CD14-positive monocyte (primary cell): ENCODE results near the gene KCNQ1OT1. TPM values are rescaled to one million over a fixed set of nuclear protein-coding genes. Genes with fewer than 3 reads are reported as not detected.
A peak's percentile ranks its signal among the peaks of the same experiment; 100 is the strongest.

Experiments used
- DNase-seq, 3 donors: peaks; one replicate each; pipeline ENCODE4 v3.0.0-alpha.2; 2011 to 2022
- H2AFZ ChIP-seq: 2 replicates; pipeline ENCODE4 v1.6.0; 2012; ENCODE audit warnings: mild to moderate bottlenecking, low read depth, low read length, inconsistent platforms; ENCODE audit not compliant: insufficient read depth, poor library complexity, severe bottlenecking
- H3K27ac ChIP-seq, 2 donors: 1 replicate in 1 of 2; 2 replicates in 1 of 2; pipeline ENCODE4 v1.5.1; 2012 to 2013; ENCODE audit warnings: low read length in 2 of 2, control low read depth in 1 of 2, inconsistent platforms in 1 of 2, low read depth in 1 of 2, mild to moderate bottlenecking in 1 of 2
- H3K27me3 ChIP-seq, 2 donors: one replicate each; pipeline versions ENCODE4 v1.6.0 to v1.6.1; 2011 to 2013; ENCODE audit warnings: low read length in 2 of 2; ENCODE audit not compliant: control insufficient read depth in 2 of 2, insufficient read depth in 2 of 2
- H3K36me3 ChIP-seq, 2 donors: replicated peaks in 1 of 2; 1 replicate in 1 of 2; 2 replicates in 1 of 2; pipeline versions ENCODE4 v1.5.1 to v1.6.1; 2012 to 2013; ENCODE audit warnings: low read length in 2 of 2, control low read depth in 1 of 2, inconsistent platforms in 1 of 2, mild to moderate bottlenecking in 1 of 2; ENCODE audit not compliant: insufficient read depth in 2 of 2, control insufficient read depth in 1 of 2
- H3K4me1 ChIP-seq, 2 donors: 1 replicate in 1 of 2; 2 replicates in 1 of 2; pipeline versions ENCODE4 v1.5.1 to v1.6.1; 2012 to 2013; ENCODE audit warnings: low read length in 2 of 2, control low read depth in 1 of 2, inconsistent platforms in 1 of 2, mild to moderate bottlenecking in 1 of 2, moderate library complexity in 1 of 2; ENCODE audit not compliant: insufficient read depth in 2 of 2, control insufficient read depth in 1 of 2
- H3K4me2 ChIP-seq: replicated peaks from 2 replicates; pipeline ENCODE3; 2012; ENCODE audit warnings: low read length, moderate library complexity, mild to moderate bottlenecking; ENCODE audit not compliant: poor library complexity, severe bottlenecking; ENCODE audit errors: extremely low read depth
- H3K4me3 ChIP-seq, 3 experiments: fragments of 200-600 bp in 1 of 3; sonication (generic) in 1 of 3; replicated peaks in 1 of 3; 1 replicate in 2 of 3; 2 replicates in 1 of 3; pipeline ENCODE4 v1.5.1; 2011 to 2013; ENCODE audit warnings: low read length in 3 of 3, mild to moderate bottlenecking in 3 of 3, control low read depth in 2 of 3, low read depth in 2 of 3, inconsistent platforms in 1 of 3, moderate library complexity in 1 of 3
- H3K79me2 ChIP-seq: 2 replicates; pipeline ENCODE4 v1.6.0; 2012; ENCODE audit warnings: mild to moderate bottlenecking, control low read depth, inconsistent platforms, low read length, moderate library complexity; ENCODE audit not compliant: insufficient read depth
- H3K9ac ChIP-seq: 2 replicates; pipeline ENCODE4 v1.6.0; 2017; ENCODE audit warnings: low read length, mild to moderate bottlenecking; ENCODE audit not compliant: insufficient read depth, poor library complexity, severe bottlenecking
- H3K9me3 ChIP-seq, 2 donors: replicated peaks in 1 of 2; 1 replicate in 1 of 2; 2 replicates in 1 of 2; pipeline versions ENCODE4 v1.5.1 to v1.6.1; 2012 to 2013; ENCODE audit warnings: low read length in 2 of 2, control low read depth in 1 of 2; ENCODE audit not compliant: control insufficient read depth in 1 of 2, insufficient read depth in 1 of 2
- H4K20me1 ChIP-seq: 2 replicates; pipeline ENCODE4 v1.6.0; 2012; ENCODE audit warnings: mild to moderate bottlenecking, low read length, control low read depth, moderate library complexity; ENCODE audit not compliant: insufficient read depth
- H3K27ac Mint-ChIP-seq, 7 donors: one replicate each; pipeline ENCODE4 v1.8.0; 2020; ENCODE audit warnings: mild to moderate bottlenecking in 7 of 7, mixed read lengths in 7 of 7, moderate library complexity in 6 of 7, inconsistent platforms in 2 of 7
- H3K27me3 Mint-ChIP-seq, 3 donors: one replicate each; pipeline ENCODE4 v1.8.0; 2021 to 2022; ENCODE audit warnings: low read depth in 3 of 3, mild to moderate bottlenecking in 3 of 3, mixed read lengths in 3 of 3, moderate library complexity in 3 of 3, inconsistent platforms in 1 of 3
- H3K36me3 Mint-ChIP-seq, 2 donors: one replicate each; pipeline ENCODE4 v1.8.0; 2020; ENCODE audit warnings: mixed read lengths in 2 of 2, inconsistent platforms in 1 of 2, mild to moderate bottlenecking in 1 of 2
- H3K4me1 Mint-ChIP-seq: one replicate; pipeline ENCODE4 v1.8.0; 2020; ENCODE audit warnings: mild to moderate bottlenecking, mixed read lengths
- H3K4me3 Mint-ChIP-seq, 2 donors: one replicate each; pipeline ENCODE4 v1.8.0; 2020; ENCODE audit warnings: mild to moderate bottlenecking in 2 of 2, mixed read lengths in 2 of 2, moderate library complexity in 1 of 2
- H3K9me3 Mint-ChIP-seq, 7 donors: one replicate each; pipeline ENCODE4 v1.8.0; 2020 to 2022; ENCODE audit warnings: mixed read lengths in 7 of 7, mild to moderate bottlenecking in 6 of 7, moderate library complexity in 6 of 7, inconsistent platforms in 2 of 7
- whole genome bisulfite sequencing: methylation state at CpG from one replicate; pipeline ENCODE4 v1.1.5; 2013; ENCODE audit warnings: missing lambda C conversion rate; ENCODE audit not compliant: insufficient coverage; 5-methylcytosine and 5-hydroxymethylcytosine counted together
- intact Hi-C, 2 donors: fragments of 100-400 bp; cut with micrococcal nuclease; formaldehyde crosslinking; loops; one replicate each; pipeline versions ENCODE4 v1.15.0 to v1.15.1; 2023
- polyA plus RNA-seq, 3 donors: library from polyadenylated mRNA; depleted of rRNA in 1 of 3; unstranded in 2 of 3; stranded (reverse) in 1 of 3; fragments of 300-500 nt in 2 of 3; fragments of >200 nt in 1 of 3; fragmentation: Illumina TruSeq in 2 of 3; gene quantifications; 1 replicate in 2 of 3; 2 replicates in 1 of 3; pipeline ENCODE4 v1.2.3, GENCODE V29; 2012 to 2021
- TF ChIP-seq, protein P1 (sequence below): fragments of 200-600 bp; IDR thresholded peaks from one replicate; pipeline ENCODE4 v1.8.0; 2022; ENCODE audit warnings: antibody characterized with exemption, mild to moderate bottlenecking

Gene KCNQ1OT1
- polyA plus RNA-seq, 3 donors: 0.01 to 0.04 (median 0.03) TPM

DNA sequence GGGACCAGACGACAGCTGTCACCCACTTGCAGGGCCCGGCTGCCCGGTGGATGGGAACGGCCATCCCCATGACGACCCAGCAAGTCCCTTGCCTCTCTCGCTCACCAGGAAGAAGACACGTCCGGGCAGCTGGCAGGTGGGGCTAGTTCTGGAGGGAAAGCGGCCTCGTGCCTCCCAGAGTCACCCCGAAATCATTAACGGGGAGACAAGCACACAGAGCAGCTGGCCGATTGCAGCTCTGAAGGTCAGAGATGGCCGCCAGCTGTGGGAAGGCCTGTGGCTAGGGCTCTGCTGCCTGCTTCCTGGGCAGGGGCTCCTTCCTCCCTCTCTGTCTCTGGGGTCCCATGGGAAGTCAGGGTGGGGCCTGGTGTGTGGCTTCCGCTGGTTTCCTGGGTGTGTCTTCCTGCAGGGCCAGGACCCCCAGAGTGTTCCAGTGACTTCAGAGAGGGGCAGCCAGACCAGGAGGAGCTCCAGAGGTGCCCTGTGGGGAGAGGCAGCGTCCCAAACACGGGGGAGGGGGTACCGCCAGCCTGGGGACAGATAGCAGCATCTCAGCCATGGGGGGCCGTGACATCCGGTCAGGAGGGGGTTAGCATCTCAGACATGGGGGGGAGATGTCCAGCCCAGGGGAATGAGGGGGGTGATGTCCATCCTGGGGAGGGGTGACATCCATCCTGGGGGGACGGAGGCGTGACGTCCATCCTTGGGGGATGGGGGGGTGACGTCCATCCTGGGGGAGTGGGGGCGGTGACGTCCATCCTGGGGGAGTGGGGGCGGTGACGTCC, 140.1 kb downstream of the KCNQ1OT1 start:
- H3K9ac ChIP-seq: peak overlapping the region; percentile 13
- H3K36me3 ChIP-seq: peaks cover 0 to 7% of the 10 kb centered on the region in 2 donors
- intact Hi-C loops: no loop called here
- H3K27me3 ChIP-seq: no peaks in the 10 kb centered on the region
- peaks cover 96% of the 10 kb centered on the region for H4K20me1 ChIP-seq
- peaks cover 17 to 21% of the 10 kb centered on the region in 2 donors for H3K36me3 Mint-ChIP-seq
- no peak overlapping the region for H3K4me2 ChIP-seq
- H3K27ac Mint-ChIP-seq: peak overlapping the region in 2 of 7 donors; percentile 41 to 52
- TF ChIP-seq, protein P1, sequence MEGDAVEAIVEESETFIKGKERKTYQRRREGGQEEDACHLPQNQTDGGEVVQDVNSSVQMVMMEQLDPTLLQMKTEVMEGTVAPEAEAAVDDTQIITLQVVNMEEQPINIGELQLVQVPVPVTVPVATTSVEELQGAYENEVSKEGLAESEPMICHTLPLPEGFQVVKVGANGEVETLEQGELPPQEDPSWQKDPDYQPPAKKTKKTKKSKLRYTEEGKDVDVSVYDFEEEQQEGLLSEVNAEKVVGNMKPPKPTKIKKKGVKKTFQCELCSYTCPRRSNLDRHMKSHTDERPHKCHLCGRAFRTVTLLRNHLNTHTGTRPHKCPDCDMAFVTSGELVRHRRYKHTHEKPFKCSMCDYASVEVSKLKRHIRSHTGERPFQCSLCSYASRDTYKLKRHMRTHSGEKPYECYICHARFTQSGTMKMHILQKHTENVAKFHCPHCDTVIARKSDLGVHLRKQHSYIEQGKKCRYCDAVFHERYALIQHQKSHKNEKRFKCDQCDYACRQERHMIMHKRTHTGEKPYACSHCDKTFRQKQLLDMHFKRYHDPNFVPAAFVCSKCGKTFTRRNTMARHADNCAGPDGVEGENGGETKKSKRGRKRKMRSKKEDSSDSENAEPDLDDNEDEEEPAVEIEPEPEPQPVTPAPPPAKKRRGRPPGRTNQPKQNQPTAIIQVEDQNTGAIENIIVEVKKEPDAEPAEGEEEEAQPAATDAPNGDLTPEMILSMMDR: no peak
- H3K4me1 Mint-ChIP-seq: peaks cover 26% of the 10 kb centered on the region
- WGBS: 51% methylated on average over 16 of the region's 28 CpGs
- no peak overlapping the region for H3K4me3 Mint-ChIP-seq
- H3K4me3 ChIP-seq: no peak overlapping the region
- peaks cover 20 to 39% of the 10 kb centered on the region in 2 donors for H3K4me1 ChIP-seq
- H2AFZ ChIP-seq: no peak overlapping the region
- DNase-seq: no peak
- peaks cover 0 to 3% of the 10 kb centered on the region in 2 donors for H3K9me3 ChIP-seq
- H3K27ac ChIP-seq: no peak overlapping the region
- H3K9me3 Mint-ChIP-seq: peaks cover 0 to 4% (median 0%) of the 10 kb centered on the region in 7 donors
- H3K79me2 ChIP-seq: peaks cover 9% of the 10 kb centered on the region
- H3K27me3 Mint-ChIP-seq: peaks cover 0 to 2% (median 1%) of the 10 kb centered on the region in 3 donors

DNA sequence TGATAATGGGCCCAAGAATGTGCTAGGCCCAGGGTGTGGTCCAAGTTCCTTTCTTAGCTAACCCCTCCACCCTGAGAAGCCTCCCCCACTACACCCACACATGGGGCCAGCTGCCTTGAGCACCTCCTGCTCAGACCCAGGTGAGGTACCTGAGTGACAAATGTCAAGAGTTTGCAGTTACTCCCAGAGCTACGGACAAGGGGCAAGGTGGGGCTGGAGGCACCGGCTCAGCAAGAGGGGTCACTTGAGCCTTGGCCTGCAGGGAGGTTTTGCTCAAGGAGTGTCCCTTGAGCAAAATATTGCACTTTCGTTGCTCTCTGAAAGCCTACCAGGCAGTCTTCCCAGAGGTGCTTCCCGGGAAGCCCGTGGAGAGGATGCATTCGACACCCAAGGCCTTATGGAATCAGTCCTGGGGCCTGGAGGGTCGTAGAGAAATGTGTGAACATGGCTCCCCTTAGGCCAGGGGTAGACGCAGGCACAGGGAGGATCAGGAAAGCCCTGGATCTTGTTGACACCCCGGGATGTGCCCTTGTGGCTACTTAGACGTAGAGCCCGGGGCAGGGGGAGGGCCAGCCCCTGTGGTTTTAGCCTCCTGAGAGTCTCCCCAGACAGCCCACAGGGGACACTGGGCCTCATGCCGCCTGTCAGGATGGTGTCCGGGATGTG, 140.8 kb downstream of the KCNQ1OT1 start:
- Histone ChIP-seq H3K27me3 (no peaks in the 10 kb centered on the region), H3K4me1 (peaks cover 20 to 31% of the 10 kb centered on the region in 2 donors), H3K9ac (peak overlapping the region; percentile 13), H3K27ac (no peak overlapping the region), H3K4me2 (no peak overlapping the region), H3K79me2 (peaks cover 14% of the 10 kb centered on the region), H3K9me3 (peaks cover 0 to 3% of the 10 kb centered on the region in 2 donors), H2AFZ (no peak overlapping the region), H4K20me1 (peaks cover 96% of the 10 kb centered on the region), H3K36me3 (peaks cover 0 to 6% of the 10 kb centered on the region in 2 donors), H3K4me3 (no peak overlapping the region)
- Mint-ChIP-seq H3K27ac (peak overlapping the region in 2 of 7 donors; percentile 41 to 60), H3K36me3 (peaks cover 17 to 18% of the 10 kb centered on the region in 2 donors), H3K4me3 (no peak overlapping the region), H3K9me3 (peaks cover 0 to 4% (median 0%) of the 10 kb centered on the region in 7 donors), H3K27me3 (peaks cover 0 to 2% (median 1%) of the 10 kb centered on the region in 3 donors), H3K4me1 (peaks cover 21% of the 10 kb centered on the region)
- 95% methylated on average over 13 of the region's 13 CpGs for whole genome bisulfite sequencing
- DNase-seq: no peak
- intact Hi-C loops: no loop called here
- TF ChIP-seq, protein P1: no peak
